ENCODE results near the gene TAS2R1. TPM values are rescaled to one million over a fixed set of nuclear protein-coding genes. Genes with fewer than 3 reads are reported as not detected.

The TAS2R1 gene
- total and polyA plus RNA-seq, 10 of the 15 experiments (the other 5 are each of a cell fraction or from before 2014, with no cell fraction given), result not detected

- RAD21 ChIA-PET (ENCODE audit: unreplicated experiment), result no interaction called here
- CTCF ChIA-PET, result no interaction called here
- H3K27me3 ChIP-seq (replicated peaks in 1 of 2; ENCODE audit: control insufficient read depth in 2 of 2, insufficient read depth in 2 of 2, low read length in 1 of 2), result no peaks in the 10 kb centered on the region
- no peak overlapping the region for H2AFZ ChIP-seq (ENCODE audit: control insufficient read depth, low read depth, low read length)
- H3K4me3 ChIP-seq, result no peak overlapping the region
- no peak for ATAC-seq
- H3K9ac ChIP-seq (ENCODE audit: control insufficient read depth, insufficient read depth, low read length), result no peak overlapping the region
- H3K4me2 ChIP-seq (ENCODE audit: control insufficient read depth, insufficient read depth), result no peak overlapping the region
- FAIRE-seq, result no peak
- TF ChIP-seq IKZF2 (IDR thresholded peaks at IDR 0.05) (no peak), TBL1XR1 (IDR thresholded peaks at IDR 0.05; ENCODE audit: low read depth, low read length) (no peak), SIN3A (IDR thresholded peaks at IDR 0.05; ENCODE audit: low read depth, low read length) (no peak), HSF1 (IDR thresholded peaks at IDR 0.05; ENCODE audit: low read depth, low read length) (no peak), ZBTB11 (CRISPR knock-in tag; IDR thresholded peaks at IDR 0.05) (no peak), NFYA (IDR thresholded peaks at IDR 0.05; ENCODE audit: borderline replicate concordance, low read depth, low read length) (no peak), BCL11A (IDR thresholded peaks at IDR 0.05; ENCODE audit: low read depth, low read length) (no peak), CUX1 (IDR thresholded peaks at IDR 0.05; ENCODE audit: insufficient replicate concordance, low read depth, low read length) (no peak), SUZ12 (IDR thresholded peaks at IDR 0.05; ENCODE audit: unreplicated experiment) (no peak), RCOR1 (conservative IDR thresholded peaks at IDR 0.05; ENCODE audit: low read depth, low read length) (no peak), MAX (IDR thresholded peaks at IDR 0.05; ENCODE audit: low read depth, low read length) (no peak)
- WGBS (ENCODE audit: insufficient coverage, insufficient replicate concordance, low lambda C conversion rate, missing lambda C conversion rate), result 10% methylated on average over 5 of the region's 5 CpGs
- SMC1A ChIA-PET (ENCODE audit: uncharacterized antibody, unreplicated experiment), result no interaction called here
- DNase-seq (ENCODE audit: low read depth, low spot score), result no peak
- intact Hi-C loops (cut with micrococcal nuclease; ENCODE audit: unreplicated experiment) (no loop called here), in situ Hi-C loops (cut with MboI) (no loop called here)
- BruUV-seq (replicated peaks), result no TSS peak
- POLR2A ChIA-PET, result no interaction called here
- H3K9me3 ChIP-seq (replicated peaks; ENCODE audit: control insufficient read depth, insufficient read depth, low read length), result no peaks in the 10 kb centered on the region
- H3K36me3 ChIP-seq (ENCODE audit: control insufficient read depth in 2 of 2, insufficient read depth in 2 of 2, low read length in 1 of 2), result no peaks in the 10 kb centered on the region
- no peaks in the 10 kb centered on the region for H3K79me2 ChIP-seq (ENCODE audit: control insufficient read depth, insufficient read depth, low read length)
- H4K20me1 ChIP-seq (ENCODE audit: control insufficient read depth, insufficient read depth), result no peaks in the 10 kb centered on the region
- no peaks in the 10 kb centered on the region for H3K4me1 ChIP-seq (ENCODE audit: control insufficient read depth, insufficient read depth, low read length)
- H3K27ac ChIP-seq (ENCODE audit: control insufficient read depth, insufficient read depth), result no peak overlapping the region
Observed at GRCh38 chr5:9604416-9604815, 25.7 kb downstream of the TAS2R1 start.
